SK-N-SH treated with all-trans-retinoic acid at 6 μM for 48 hours (cell line): ENCODE data around the gene HNRNPUL1.

Experiments used
- ATAC-seq: fragments of 200-7000 bp; cut with Tn5 transposase; 3 replicates; pipeline ENCODE4 v1.9.1; 2020; ENCODE audit warnings: mild to moderate bottlenecking, moderate library complexity
- BACH2 ChIP-seq: fragments of 250-450 bp; sonication (Bioruptor Pico); IDR thresholded peaks from 2 replicates; pipeline ENCODE4 v1.9.0; 2021; ENCODE audit warnings: mild to moderate bottlenecking, borderline replicate concordance
- CREB5 ChIP-seq: fragments of 250-450 bp; sonication (Bioruptor Pico); IDR thresholded peaks from 2 replicates; pipeline ENCODE4 v1.5.1; 2020; ENCODE audit warnings: low read depth, mild to moderate bottlenecking, moderate library complexity
- CSDC2 ChIP-seq: fragments of 250-450 bp; sonication (Bioruptor Pico); IDR thresholded peaks from 2 replicates; pipeline ENCODE4 v1.5.0; 2020; ENCODE audit warnings: mild to moderate bottlenecking, moderate library complexity
- ESRRG ChIP-seq: fragments of 250-450 bp; sonication (Bioruptor Pico); IDR thresholded peaks from 2 replicates; pipeline ENCODE4 v1.6.1; 2021; ENCODE audit warnings: mild to moderate bottlenecking
- GLIS3 ChIP-seq: fragments of 250-450 bp; sonication (Bioruptor Pico); IDR thresholded peaks from 2 replicates; pipeline ENCODE4 v1.5.0; 2020; ENCODE audit warnings: mild to moderate bottlenecking, moderate library complexity
- ISL1 ChIP-seq: fragments of 250-450 bp; sonication (Bioruptor Pico); IDR thresholded peaks from 2 replicates; pipeline ENCODE4 v2.1.2; 2022; ENCODE audit warnings: mild to moderate bottlenecking, moderate library complexity
- OSR1 ChIP-seq: fragments of 250-450 bp; sonication (Bioruptor Pico); IDR thresholded peaks from 2 replicates; pipeline ENCODE4 v1.8.0; 2022; ENCODE audit warnings: moderate library complexity, mild to moderate bottlenecking, inconsistent platforms
- POU6F1 ChIP-seq: fragments of 250-450 bp; sonication (Bioruptor Pico); IDR thresholded peaks from 2 replicates; pipeline ENCODE4 v1.8.0; 2021; ENCODE audit warnings: low read depth, mild to moderate bottlenecking, moderate library complexity, borderline replicate concordance
- PPARA ChIP-seq: fragments of 250-450 bp; sonication (Bioruptor Pico); IDR thresholded peaks from 2 replicates; pipeline ENCODE4 v1.5.0; 2020; ENCODE audit warnings: mild to moderate bottlenecking, borderline replicate concordance
- RARB ChIP-seq: fragments of 250-450 bp; sonication (Bioruptor Pico); IDR thresholded peaks from 2 replicates; pipeline ENCODE4 v1.8.0; 2021; ENCODE audit warnings: mild to moderate bottlenecking, moderate library complexity
- SNAI2 ChIP-seq: fragments of 250-450 bp; sonication (Bioruptor Pico); IDR thresholded peaks from 2 replicates; pipeline ENCODE4 v1.5.0; 2020; ENCODE audit warnings: mild to moderate bottlenecking, moderate library complexity
- TCF4 ChIP-seq: fragments of 250-450 bp; sonication (Bioruptor Pico); IDR thresholded peaks from 2 replicates; pipeline ENCODE4 v1.8.0; 2021; ENCODE audit warnings: mild to moderate bottlenecking, moderate library complexity, borderline replicate concordance
- TOX ChIP-seq: fragments of 250-450 bp; sonication (Bioruptor Pico); IDR thresholded peaks from 2 replicates; pipeline ENCODE4 v1.8.0; 2021; ENCODE audit warnings: mild to moderate bottlenecking, moderate library complexity, borderline replicate concordance
- TSHZ2 ChIP-seq: fragments of 250-450 bp; sonication (Bioruptor Pico); IDR thresholded peaks from 2 replicates; pipeline ENCODE4 v1.5.0; 2020; ENCODE audit warnings: mild to moderate bottlenecking, moderate library complexity
- ZC3H10 ChIP-seq: fragments of 250-450 bp; sonication (Bioruptor Pico); IDR thresholded peaks from 2 replicates; pipeline ENCODE4 v1.5.1; 2021; ENCODE audit warnings: mild to moderate bottlenecking, moderate library complexity
- ZFP3 ChIP-seq: fragments of 250-450 bp; sonication (Bioruptor Pico); IDR thresholded peaks from 2 replicates; pipeline ENCODE4 v1.5.0; 2020; ENCODE audit warnings: mild to moderate bottlenecking, moderate library complexity
- ZNF565 ChIP-seq: fragments of 450-650 bp; formaldehyde crosslinking; conservative IDR thresholded peaks from 2 replicates; pipeline ENCODE4 v1.5.0; 2020; ENCODE audit warnings: low read depth, mild to moderate bottlenecking, moderate library complexity
- TF ChIP-seq, protein P1 (sequence below): fragments of 250-450 bp; sonication (Bioruptor Pico); IDR thresholded peaks from 2 replicates; pipeline ENCODE4 v1.8.0; 2020; ENCODE audit warnings: mild to moderate bottlenecking, moderate library complexity, borderline replicate concordance
- TF ChIP-seq, protein P2 (sequence below): fragments of 250-450 bp; sonication (Bioruptor Pico); IDR thresholded peaks from 2 replicates; pipeline ENCODE4 v1.5.1; 2021; ENCODE audit warnings: mild to moderate bottlenecking, moderate library complexity

The HNRNPUL1 gene

GRCh38 chr19:41352279-41352608 is 88.1 kb downstream of the HNRNPUL1 start:
- ATAC-seq, result no peak; the same call in 2 of the 3 replicates

GRCh38 chr19:41352609-41353465 is 88.7 kb downstream of the HNRNPUL1 start:
- peak; percentile 58 for ATAC-seq
- TF ChIP-seq TOX (CRISPR knock-in tag) (no peak), BACH2 (CRISPR knock-in tag) (no peak), PPARA (CRISPR knock-in tag) (no peak), OSR1 (CRISPR knock-in tag) (no peak), ISL1 (CRISPR knock-in tag) (no peak), CREB5 (CRISPR knock-in tag) (no peak), GLIS3 (CRISPR knock-in tag) (no peak), CSDC2 (CRISPR knock-in tag) (no peak), SNAI2 (CRISPR knock-in tag) (no peak), TCF4 (CRISPR knock-in tag) (no peak), ZNF565 (CRISPR knock-in tag) (no peak), RARB (CRISPR knock-in tag) (no peak), ESRRG (no peak), POU6F1 (CRISPR knock-in tag) (no peak)
- TF ChIP-seq, protein P1, sequence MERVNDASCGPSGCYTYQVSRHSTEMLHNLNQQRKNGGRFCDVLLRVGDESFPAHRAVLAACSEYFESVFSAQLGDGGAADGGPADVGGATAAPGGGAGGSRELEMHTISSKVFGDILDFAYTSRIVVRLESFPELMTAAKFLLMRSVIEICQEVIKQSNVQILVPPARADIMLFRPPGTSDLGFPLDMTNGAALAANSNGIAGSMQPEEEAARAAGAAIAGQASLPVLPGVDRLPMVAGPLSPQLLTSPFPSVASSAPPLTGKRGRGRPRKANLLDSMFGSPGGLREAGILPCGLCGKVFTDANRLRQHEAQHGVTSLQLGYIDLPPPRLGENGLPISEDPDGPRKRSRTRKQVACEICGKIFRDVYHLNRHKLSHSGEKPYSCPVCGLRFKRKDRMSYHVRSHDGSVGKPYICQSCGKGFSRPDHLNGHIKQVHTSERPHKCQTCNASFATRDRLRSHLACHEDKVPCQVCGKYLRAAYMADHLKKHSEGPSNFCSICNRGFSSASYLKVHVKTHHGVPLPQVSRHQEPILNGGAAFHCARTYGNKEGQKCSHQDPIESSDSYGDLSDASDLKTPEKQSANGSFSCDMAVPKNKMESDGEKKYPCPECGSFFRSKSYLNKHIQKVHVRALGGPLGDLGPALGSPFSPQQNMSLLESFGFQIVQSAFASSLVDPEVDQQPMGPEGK (CRISPR knock-in tag), result no peak
- TF ChIP-seq, protein P2, sequence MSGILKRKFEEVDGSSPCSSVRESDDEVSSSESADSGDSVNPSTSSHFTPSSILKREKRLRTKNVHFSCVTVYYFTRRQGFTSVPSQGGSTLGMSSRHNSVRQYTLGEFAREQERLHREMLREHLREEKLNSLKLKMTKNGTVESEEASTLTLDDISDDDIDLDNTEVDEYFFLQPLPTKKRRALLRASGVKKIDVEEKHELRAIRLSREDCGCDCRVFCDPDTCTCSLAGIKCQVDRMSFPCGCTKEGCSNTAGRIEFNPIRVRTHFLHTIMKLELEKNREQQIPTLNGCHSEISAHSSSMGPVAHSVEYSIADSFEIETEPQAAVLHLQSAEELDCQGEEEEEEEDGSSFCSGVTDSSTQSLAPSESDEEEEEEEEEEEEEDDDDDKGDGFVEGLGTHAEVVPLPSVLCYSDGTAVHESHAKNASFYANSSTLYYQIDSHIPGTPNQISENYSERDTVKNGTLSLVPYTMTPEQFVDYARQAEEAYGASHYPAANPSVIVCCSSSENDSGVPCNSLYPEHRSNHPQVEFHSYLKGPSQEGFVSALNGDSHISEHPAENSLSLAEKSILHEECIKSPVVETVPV (CRISPR knock-in tag), result no peak

More at GRCh38 chr19:41352279-41352608, 88.1 kb downstream of the HNRNPUL1 start:
- TF ChIP-seq TOX (CRISPR knock-in tag) (no peak), SNAI2 (CRISPR knock-in tag) (no peak), GLIS3 (CRISPR knock-in tag) (no peak), ZFP3 (CRISPR knock-in tag) (no peak), TSHZ2 (CRISPR knock-in tag) (no peak), ISL1 (CRISPR knock-in tag) (no peak), ESRRG (no peak), TCF4 (CRISPR knock-in tag) (no peak), CREB5 (CRISPR knock-in tag) (no peak), OSR1 (CRISPR knock-in tag) (no peak), ZC3H10 (CRISPR knock-in tag) (no peak)
- TF ChIP-seq, protein P1 (CRISPR knock-in tag), result no peak
- TF ChIP-seq, all 23 proteins: peak for 0
